SH-SY5Y (cell line): ENCODE results near the gene TPSAB1.

ENCODE experiments used
- GATA2 ChIP-seq: IDR thresholded peaks from 2 replicates; pipeline ENCODE4 v1.6.1; 2011; ENCODE audit warnings: mild to moderate bottlenecking, low read depth, low read length
- GATA3 ChIP-seq: IDR thresholded peaks from 2 replicates; pipeline ENCODE4 v1.6.1; 2011; ENCODE audit warnings: low read depth, mild to moderate bottlenecking, low read length, moderate library complexity

DNA sequence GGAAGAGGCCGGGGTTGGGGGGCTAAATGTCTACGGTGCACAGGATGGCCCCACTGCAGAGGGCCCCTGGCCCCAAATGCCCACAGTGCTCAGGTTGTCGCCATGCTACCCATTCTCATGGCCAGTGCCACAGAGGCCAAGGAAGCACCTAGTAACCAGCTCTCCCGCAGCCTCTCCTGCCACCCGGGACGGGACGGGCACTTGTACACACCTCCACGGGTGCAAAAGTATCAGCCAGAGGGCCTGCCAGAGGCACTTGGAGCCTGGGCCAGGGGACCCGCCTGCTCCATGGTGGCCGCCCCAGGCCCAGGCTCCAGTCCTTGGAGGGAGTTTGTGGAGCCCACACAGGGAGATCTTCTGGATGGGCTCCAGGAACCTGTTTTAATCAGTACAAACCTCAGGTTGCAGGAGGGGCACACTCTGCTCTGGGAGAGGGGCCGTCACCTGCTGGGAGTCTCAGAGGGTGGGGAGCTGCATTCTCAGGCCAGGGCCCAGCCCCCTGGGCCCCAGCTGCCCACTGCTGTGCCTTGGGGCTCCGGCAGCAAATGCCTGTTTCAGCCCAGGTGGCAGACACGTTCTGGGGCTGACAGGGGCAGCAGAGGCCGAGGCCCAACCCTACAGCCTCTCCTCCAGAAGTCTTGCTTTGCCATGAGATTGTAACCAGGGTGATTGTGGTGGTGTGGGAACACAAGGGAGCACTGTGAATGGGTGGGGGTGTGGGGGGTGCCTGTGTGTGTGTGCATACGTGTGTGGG, 23.3 kb downstream of the TPSAB1 start:
- TF ChIP-seq GATA2 = no peak
- no peak for TF ChIP-seq GATA3
